ENCODE measurements around the gene TPRG1L.
A peak's percentile ranks its signal among the peaks of the same experiment; 100 is the strongest.
"Not testable (repeated sequence)": the region's sequence is repeated elsewhere in the genome, so short reads cannot be mapped to it uniquely, and the experiment has no call there.

TPRG1L gene

DNA sequence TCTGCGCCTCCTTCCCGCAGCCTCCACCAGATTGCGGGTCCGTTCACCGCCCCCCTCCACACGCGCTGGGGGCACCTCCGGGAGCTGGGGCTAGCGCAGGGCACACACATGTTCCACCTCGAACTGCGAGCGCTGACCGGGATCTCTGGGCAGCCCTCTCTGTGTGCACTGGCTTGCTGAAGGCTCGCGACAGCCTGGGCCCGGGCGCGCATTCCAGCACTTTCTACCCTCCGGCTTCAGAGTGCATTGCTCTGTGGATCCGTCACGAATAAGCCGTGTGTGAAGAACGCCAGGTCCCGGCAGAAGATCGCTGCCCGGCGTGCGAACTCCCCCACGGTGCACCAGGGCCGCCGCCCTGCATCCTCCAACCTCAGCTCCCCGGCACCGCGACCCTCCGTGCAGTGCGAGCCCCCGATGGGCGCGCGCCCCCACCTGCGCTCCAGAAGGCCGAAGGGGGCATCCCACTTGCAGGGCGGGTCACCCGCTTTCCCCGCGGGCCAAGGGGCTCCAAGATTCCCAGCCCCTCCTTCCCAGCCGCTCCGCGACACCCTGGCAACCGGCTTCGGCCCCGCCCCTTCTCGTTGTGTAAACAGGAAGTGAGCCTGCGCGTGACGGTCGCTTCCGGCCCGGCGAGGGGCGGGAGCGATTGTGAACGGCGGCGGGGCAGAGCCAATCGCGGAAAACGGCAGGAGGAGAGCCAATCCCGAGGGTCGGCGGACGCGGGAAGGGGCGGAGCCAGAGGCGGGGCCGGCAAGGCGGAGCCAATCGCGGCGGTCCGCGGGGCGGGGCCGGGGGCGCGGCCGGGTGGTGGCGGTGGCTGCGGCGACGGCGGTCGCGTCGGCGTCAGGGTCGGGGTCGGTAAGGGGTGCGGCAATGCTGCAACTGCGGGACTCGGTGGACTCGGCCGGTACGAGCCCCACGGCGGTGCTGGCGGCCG lies at the start of gene TPRG1L:
Gene TPRG1L, plus strand, starts transcription at position 816 of the 937 bp plus-strand sequence. Its CDS starts 58 bp downstream, at position 874.
- peak; percentile 87 for DNase-seq

GRCh38 chr1:3575515-3575914 lies 49.3 kb upstream of the TPRG1L start:
- DNase-seq: not testable (repeated sequence)

DNA sequence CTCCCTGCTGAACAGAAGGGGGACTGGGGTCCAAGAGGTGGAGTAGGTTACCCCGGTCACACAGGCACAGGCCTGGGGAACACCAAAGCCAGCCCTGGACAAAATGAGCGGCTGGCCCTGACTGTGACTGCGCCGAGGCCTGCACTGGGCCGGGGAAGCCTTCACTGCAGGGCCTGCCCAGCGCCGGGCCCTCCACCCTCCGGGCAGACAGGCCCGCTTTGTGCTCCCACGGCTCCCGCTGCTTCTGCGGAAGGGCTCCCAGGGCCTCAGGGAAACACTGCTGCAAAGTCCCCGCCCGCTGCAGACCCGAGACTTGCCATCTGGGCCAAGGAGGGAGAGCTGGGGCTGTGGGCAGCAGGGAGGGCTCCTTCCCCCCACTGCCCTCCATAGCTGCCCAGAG lies 48.8 kb upstream of the TPRG1L start:
- DNase-seq: no peak

DNA sequence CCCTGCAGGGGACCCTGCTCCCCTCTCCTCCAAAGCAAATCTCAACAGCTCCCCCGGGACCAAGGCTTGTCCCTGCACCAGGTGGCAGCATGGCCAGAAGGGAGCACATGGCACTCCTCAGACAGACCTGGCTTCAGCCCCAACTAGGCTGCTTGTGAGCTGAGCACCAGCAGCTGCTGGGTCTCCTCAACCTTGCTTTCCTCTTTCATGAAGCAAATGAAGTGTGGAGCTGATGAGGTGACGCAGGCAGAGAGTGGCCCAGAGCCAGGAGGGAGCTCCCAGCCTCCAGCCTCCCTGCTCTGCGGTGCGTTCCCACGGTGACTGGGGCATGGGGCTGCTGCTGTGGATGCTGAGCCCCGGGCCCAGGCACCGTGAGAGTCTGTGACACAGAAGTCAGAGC lies 47.5 kb upstream of the TPRG1L start:
- no peak for DNase-seq

GRCh38 chr1:3577711-3578432 lies 46.9 kb upstream of the TPRG1L start:
- DNase-seq: no peak

GRCh38 chr1:3578433-3578805 lies 46.4 kb upstream of the TPRG1L start:
- no peak for DNase-seq

DNA sequence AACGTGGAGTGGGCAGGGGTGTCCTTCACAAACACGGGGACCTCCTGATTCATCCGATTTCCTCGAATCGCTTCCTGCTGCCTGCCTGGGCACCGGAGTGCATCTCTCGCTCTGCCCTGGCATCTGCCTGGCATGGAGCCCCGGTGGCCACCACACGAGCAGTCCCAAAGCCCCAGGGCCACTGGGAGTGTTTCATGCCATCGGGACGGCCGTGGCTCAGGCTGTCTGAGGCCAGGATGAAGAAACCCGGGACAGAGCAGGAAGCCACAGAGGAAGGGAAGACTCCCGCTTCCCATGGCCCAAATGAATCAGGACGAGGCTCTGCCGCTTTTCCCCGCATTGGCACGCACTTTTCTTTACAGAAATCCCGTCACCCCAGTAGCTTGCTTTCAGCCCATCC lies 45.9 kb upstream of the TPRG1L start:
- DNase-seq: no peak

- no peak for DNase-seq
Measured at GRCh38 chr1:3579626-3580025, 45.2 kb upstream of the TPRG1L start.

GRCh38 chr1:3580231-3580630 lies 44.6 kb upstream of the TPRG1L start:
- DNase-seq: no peak

GRCh38 chr1:3581296-3582036 lies 43.3 kb upstream of the TPRG1L start:
- no peak for DNase-seq

DNA sequence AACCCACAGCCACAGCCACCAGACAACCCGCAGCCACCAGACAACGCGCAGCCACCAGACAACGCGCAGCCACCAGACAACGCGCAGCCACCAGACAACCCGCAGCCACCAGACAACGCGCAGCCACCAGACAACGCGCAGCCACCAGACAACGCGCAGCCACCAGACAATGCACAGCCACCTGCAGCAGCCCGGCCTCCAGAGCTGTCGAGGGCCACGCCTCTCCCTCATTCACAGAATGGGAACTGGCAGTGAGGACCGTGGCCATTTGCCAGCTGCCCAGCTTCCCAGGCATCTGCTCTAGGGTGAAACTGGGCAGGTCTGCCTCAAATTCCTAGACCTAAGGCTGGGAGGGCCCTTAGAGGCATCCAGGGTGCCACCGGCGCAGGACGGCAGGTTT lies 41.1 kb upstream of the TPRG1L start:
- DNase-seq: not testable (repeated sequence)

GRCh38 chr1:3584915-3585314 lies 39.9 kb upstream of the TPRG1L start:
- no peak for DNase-seq

- DNase-seq: not testable (repeated sequence)
Measured at GRCh38 chr1:3585353-3585868, 39.4 kb upstream of the TPRG1L start.

- DNase-seq: no peak
Measured at GRCh38 chr1:3585940-3586568, 38.8 kb upstream of the TPRG1L start.

- DNase-seq: no peak
Measured at GRCh38 chr1:3586986-3587759, 37.6 kb upstream of the TPRG1L start.

DNA sequence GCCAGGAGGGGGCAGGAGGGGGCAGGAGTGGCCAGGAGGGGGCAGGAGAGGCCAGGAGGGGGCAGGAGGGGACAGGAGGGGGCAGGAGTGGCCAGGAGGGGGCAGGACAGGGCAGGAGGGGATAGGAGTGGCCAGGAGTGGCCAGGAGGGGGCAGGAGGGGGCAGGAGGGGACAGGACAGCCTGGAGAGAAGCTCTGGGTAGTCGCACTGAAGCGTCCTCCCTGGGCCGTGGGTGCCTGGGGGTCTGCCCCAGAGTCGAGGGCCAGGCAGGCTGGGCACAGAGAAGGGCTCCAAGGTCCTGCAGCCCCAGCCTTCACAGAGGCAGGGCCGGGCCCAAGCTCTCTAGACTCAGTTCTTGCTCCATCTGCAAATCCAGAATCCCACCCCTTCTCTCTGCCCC lies 36.4 kb upstream of the TPRG1L start:
- no peak for DNase-seq

- DNase-seq: no peak
Measured at GRCh38 chr1:3590139-3590763, 34.6 kb upstream of the TPRG1L start.

DNA sequence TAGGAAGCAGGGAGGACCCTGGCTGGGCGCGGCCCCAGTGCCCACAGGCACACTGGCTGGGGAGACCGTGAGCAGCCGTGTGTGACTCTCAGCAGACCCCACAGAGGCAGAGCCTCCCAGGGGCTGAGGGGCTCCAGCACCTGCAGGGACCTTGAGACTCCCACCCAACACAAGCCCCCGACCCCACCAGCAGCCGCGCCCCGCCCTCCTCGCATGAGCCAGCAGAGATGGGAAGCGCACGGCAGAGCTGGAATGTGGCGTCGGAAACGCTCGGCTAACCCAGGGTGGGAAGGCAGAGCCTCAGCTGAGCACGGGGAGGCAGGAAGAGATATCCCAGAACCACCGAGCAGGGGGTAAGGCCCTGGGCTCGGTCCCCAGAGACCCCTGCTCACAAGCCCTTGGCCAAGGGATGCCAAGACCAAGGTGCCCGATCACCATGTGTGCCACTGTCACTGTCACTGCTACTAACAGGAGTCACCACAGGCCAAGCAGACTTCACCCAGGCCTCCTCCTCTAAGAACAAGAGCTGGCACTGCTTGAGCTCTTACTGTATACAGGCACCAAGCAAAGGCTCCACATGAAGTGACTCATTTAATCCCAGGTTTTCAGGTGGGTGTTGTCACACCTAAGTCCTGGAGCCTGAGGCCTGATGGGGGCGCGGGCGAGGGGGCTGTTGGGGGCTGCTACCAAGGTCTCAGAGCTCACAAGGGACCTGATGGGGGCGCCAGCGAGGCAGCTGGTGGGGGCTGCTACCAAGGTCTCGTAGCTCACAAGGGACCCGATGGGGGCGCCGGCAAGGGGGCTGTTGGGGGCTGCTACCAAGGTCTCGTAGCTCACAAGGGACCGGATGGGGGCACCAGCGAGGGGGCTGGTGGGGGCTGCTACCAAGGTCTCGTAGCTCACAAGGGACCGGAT lies 33.6 kb upstream of the TPRG1L start:
- DNase-seq: no peak

DNA sequence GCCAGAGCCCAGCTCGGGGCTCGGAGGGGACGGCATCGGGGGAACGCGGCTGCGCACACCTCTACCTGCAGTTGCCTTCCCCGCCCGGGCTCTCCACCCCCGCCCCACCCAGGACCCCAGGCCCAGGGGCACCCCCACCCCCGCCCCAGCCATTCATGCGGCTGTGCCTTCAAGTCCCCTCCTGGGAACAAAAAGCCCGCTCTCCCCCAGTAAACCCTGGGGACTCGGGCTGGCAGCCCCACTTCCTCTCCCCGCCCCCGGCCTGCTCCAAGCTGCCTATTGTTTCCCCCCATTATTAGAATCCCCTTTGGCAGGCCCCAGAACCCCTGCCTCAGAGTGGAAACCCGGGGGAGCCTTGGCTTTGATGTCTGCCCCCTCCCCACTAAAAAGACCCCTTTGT lies 31.5 kb upstream of the TPRG1L start:
- DNase-seq: no peak

- no peak for DNase-seq
Measured at GRCh38 chr1:3593745-3594144, 31.1 kb upstream of the TPRG1L start.

Measured in NCI-H774 (cell line).